ENCODE measurements around the gene BBS9. TPM values are rescaled to one million over a fixed set of nuclear protein-coding genes. Genes with fewer than 3 reads are reported as not detected.

Gene BBS9
- total and polyA plus RNA-seq, 2 experiments from 2014 or later = 27.2 to 66.1 TPM

DNA sequence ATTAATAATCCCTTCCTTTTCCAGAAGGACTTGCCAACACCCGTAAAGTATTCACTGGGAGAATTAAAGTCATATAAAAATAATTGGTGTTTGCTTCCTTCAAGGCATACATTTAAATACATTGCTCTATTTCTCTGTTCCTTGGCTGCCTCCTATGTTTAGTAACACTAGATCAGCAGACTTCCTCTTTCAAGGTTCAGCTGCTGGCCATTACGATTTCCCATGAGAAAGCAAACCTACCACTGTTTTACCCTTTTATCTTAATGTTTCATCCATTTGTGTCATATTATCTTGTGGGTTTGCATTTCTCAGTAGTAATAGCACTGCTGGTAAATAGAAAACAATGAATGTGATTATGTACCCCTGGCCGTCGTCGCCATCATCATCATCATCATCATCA is 462.1 kb downstream of the BBS9 start:
- no peak overlapping the region for H3K27ac Mint-ChIP-seq
- no peak for TF ChIP-seq EZH2phosphoT487 (IDR thresholded peaks at IDR 0.05; ENCODE audit: unreplicated experiment)
- TF ChIP-seq, protein P1, sequence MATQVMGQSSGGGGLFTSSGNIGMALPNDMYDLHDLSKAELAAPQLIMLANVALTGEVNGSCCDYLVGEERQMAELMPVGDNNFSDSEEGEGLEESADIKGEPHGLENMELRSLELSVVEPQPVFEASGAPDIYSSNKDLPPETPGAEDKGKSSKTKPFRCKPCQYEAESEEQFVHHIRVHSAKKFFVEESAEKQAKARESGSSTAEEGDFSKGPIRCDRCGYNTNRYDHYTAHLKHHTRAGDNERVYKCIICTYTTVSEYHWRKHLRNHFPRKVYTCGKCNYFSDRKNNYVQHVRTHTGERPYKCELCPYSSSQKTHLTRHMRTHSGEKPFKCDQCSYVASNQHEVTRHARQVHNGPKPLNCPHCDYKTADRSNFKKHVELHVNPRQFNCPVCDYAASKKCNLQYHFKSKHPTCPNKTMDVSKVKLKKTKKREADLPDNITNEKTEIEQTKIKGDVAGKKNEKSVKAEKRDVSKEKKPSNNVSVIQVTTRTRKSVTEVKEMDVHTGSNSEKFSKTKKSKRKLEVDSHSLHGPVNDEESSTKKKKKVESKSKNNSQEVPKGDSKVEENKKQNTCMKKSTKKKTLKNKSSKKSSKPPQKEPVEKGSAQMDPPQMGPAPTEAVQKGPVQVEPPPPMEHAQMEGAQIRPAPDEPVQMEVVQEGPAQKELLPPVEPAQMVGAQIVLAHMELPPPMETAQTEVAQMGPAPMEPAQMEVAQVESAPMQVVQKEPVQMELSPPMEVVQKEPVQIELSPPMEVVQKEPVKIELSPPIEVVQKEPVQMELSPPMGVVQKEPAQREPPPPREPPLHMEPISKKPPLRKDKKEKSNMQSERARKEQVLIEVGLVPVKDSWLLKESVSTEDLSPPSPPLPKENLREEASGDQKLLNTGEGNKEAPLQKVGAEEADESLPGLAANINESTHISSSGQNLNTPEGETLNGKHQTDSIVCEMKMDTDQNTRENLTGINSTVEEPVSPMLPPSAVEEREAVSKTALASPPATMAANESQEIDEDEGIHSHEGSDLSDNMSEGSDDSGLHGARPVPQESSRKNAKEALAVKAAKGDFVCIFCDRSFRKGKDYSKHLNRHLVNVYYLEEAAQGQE (IDR thresholded peaks at IDR 0.05; ENCODE audit: unreplicated experiment) = no peak
- no peak for TF ChIP-seq POLR2AphosphoS5 (IDR thresholded peaks at IDR 0.05; ENCODE audit: low read depth)
- no peak for TF ChIP-seq ZNF114 (CRISPR knock-in tag; IDR thresholded peaks at IDR 0.05)

GRCh38 chr7:33592718-33593117 is 463.4 kb downstream of the BBS9 start:
- no peaks in the 10 kb centered on the region; the same call in 2 of the 3 replicates for H3K4me1 Mint-ChIP-seq
- H3K4me3 Mint-ChIP-seq = no peak overlapping the region
- H3K36me3 ChIP-seq (ENCODE audit: insufficient read depth) = no peaks in the 10 kb centered on the region
- no peak overlapping the region for H2AFZ ChIP-seq
- H3K4me3 ChIP-seq = no peak overlapping the region
- H3K27ac Mint-ChIP-seq = no peak overlapping the region
- H3K4me1 ChIP-seq (ENCODE audit: insufficient read depth) = peaks cover 4% of the 10 kb centered on the region; the same call in 1 of the 2 replicates
- DNase-seq (ENCODE audit: low spot score) (no peak), ATAC-seq (no peak)
- no peaks in the 10 kb centered on the region for H3K36me3 Mint-ChIP-seq (ENCODE audit: low read depth)
- H3K27me3 Mint-ChIP-seq (ENCODE audit: insufficient read depth, low read depth, poor library complexity) = no peaks in the 10 kb centered on the region
- H3K27ac ChIP-seq (ENCODE audit: low read depth) = no peak overlapping the region
- H3K4me2 ChIP-seq = no peak overlapping the region
- no peaks in the 10 kb centered on the region for H3K9me3 Mint-ChIP-seq
- H3F3A ChIP-seq (replicated peaks; ENCODE audit: low read depth) = no peaks in the 10 kb centered on the region
- H3K79me2 ChIP-seq (replicated peaks; ENCODE audit: insufficient read depth) = no peaks in the 10 kb centered on the region
- H3K9me2 ChIP-seq (ENCODE audit: insufficient read depth) = no peaks in the 10 kb centered on the region
- no peaks in the 10 kb centered on the region for H4K20me1 ChIP-seq (replicated peaks; ENCODE audit: insufficient read depth)
- no peaks in the 10 kb centered on the region for H3K27me3 ChIP-seq (ENCODE audit: insufficient read depth)
- TF ChIP-seq, protein P1 (IDR thresholded peaks at IDR 0.05; ENCODE audit: unreplicated experiment) = no peak
- TF ChIP-seq STAT1 (IDR thresholded peaks at IDR 0.05; ENCODE audit: unreplicated experiment) = no peak
- TF ChIP-seq, protein P2, sequence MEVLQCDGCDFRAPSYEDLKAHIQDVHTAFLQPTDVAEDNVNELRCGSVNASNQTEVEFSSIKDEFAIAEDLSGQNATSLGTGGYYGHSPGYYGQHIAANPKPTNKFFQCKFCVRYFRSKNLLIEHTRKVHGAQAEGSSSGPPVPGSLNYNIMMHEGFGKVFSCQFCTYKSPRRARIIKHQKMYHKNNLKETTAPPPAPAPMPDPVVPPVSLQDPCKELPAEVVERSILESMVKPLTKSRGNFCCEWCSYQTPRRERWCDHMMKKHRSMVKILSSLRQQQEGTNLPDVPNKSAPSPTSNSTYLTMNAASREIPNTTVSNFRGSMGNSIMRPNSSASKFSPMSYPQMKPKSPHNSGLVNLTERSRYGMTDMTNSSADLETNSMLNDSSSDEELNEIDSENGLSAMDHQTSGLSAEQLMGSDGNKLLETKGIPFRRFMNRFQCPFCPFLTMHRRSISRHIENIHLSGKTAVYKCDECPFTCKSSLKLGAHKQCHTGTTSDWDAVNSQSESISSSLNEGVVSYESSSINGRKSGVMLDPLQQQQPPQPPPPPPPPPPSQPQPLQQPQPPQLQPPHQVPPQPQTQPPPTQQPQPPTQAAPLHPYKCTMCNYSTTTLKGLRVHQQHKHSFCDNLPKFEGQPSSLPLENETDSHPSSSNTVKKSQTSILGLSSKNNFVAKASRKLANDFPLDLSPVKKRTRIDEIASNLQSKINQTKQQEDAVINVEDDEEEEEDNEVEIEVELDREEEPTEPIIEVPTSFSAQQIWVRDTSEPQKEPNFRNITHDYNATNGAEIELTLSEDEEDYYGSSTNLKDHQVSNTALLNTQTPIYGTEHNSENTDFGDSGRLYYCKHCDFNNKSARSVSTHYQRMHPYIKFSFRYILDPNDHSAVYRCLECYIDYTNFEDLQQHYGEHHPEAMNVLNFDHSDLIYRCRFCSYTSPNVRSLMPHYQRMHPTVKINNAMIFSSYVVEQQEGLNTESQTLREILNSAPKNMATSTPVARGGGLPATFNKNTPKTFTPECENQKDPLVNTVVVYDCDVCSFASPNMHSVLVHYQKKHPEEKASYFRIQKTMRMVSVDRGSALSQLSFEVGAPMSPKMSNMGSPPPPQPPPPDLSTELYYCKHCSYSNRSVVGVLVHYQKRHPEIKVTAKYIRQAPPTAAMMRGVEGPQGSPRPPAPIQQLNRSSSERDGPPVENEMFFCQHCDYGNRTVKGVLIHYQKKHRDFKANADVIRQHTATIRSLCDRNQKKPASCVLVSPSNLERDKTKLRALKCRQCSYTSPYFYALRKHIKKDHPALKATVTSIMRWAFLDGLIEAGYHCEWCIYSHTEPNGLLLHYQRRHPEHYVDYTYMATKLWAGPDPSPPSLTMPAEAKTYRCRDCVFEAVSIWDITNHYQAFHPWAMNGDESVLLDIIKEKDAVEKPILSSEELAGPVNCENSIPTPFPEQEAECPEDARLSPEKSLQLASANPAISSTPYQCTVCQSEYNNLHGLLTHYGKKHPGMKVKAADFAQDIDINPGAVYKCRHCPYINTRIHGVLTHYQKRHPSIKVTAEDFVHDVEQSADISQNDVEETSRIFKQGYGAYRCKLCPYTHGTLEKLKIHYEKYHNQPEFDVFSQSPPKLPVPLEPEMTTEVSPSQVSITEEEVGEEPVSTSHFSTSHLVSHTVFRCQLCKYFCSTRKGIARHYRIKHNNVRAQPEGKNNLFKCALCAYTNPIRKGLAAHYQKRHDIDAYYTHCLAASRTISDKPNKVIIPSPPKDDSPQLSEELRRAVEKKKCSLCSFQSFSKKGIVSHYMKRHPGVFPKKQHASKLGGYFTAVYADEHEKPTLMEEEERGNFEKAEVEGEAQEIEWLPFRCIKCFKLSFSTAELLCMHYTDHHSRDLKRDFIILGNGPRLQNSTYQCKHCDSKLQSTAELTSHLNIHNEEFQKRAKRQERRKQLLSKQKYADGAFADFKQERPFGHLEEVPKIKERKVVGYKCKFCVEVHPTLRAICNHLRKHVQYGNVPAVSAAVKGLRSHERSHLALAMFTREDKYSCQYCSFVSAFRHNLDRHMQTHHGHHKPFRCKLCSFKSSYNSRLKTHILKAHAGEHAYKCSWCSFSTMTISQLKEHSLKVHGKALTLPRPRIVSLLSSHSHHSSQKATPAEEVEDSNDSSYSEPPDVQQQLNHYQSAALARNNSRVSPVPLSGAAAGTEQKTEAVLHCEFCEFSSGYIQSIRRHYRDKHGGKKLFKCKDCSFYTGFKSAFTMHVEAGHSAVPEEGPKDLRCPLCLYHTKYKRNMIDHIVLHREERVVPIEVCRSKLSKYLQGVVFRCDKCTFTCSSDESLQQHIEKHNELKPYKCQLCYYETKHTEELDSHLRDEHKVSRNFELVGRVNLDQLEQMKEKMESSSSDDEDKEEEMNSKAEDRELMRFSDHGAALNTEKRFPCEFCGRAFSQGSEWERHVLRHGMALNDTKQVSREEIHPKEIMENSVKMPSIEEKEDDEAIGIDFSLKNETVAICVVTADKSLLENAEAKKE (CRISPR knock-in tag; IDR thresholded peaks at IDR 0.05) = no peak
- no peak for TF ChIP-seq ZNF114 (CRISPR knock-in tag; IDR thresholded peaks at IDR 0.05)
- no peak for TF ChIP-seq POLR2AphosphoS5 (IDR thresholded peaks at IDR 0.05; ENCODE audit: low read depth)
- TF ChIP-seq NANOG (IDR thresholded peaks at IDR 0.05; ENCODE audit: borderline replicate concordance) = no peak
- TF ChIP-seq EZH2 (IDR thresholded peaks at IDR 0.05; ENCODE audit: low read depth, unreplicated experiment) = no peak

More for the DNA sequence above, 462.1 kb downstream of the BBS9 start:
- H3K27ac ChIP-seq (ENCODE audit: low read depth) = no peak overlapping the region
- Mint-ChIP-seq H3K27me3 (ENCODE audit: insufficient read depth, low read depth, poor library complexity) (no peaks in the 10 kb centered on the region), H3K4me3 (no peak overlapping the region), H3K9me3 (no peaks in the 10 kb centered on the region), H3K36me3 (ENCODE audit: low read depth) (no peaks in the 10 kb centered on the region), H3K4me1 (no peaks in the 10 kb centered on the region; the same call in 2 of the 3 replicates)
- no peak overlapping the region for H3K4me2 ChIP-seq
- no peaks in the 10 kb centered on the region for H3F3A ChIP-seq (replicated peaks; ENCODE audit: low read depth)
- peaks cover 4% of the 10 kb centered on the region; the same call in 1 of the 2 replicates for H3K4me1 ChIP-seq (ENCODE audit: insufficient read depth)
- no peak overlapping the region for H2AFZ ChIP-seq
- H4K20me1 ChIP-seq (replicated peaks; ENCODE audit: insufficient read depth) = no peaks in the 10 kb centered on the region
- H3K9me2 ChIP-seq (ENCODE audit: insufficient read depth) = no peaks in the 10 kb centered on the region
- no peaks in the 10 kb centered on the region for H3K27me3 ChIP-seq (ENCODE audit: insufficient read depth)
- DNase-seq (ENCODE audit: low spot score) (no peak), ATAC-seq (no peak)
- no peaks in the 10 kb centered on the region for H3K79me2 ChIP-seq (replicated peaks; ENCODE audit: insufficient read depth)
- H3K4me3 ChIP-seq = no peak overlapping the region
- H3K36me3 ChIP-seq (ENCODE audit: insufficient read depth) = no peaks in the 10 kb centered on the region

Measured in GM23338 (cell line).